ENCODE results near the gene PRR5.

GRCh38 chr22:44673406-44673805, 28.6 kb upstream of the PRR5 start:
- TF ChIP-seq TAF1 (IDR thresholded peaks at IDR 0.05; ENCODE audit: borderline replicate concordance, insufficient read depth, low read length) (no peak), REST (IDR thresholded peaks at IDR 0.05; ENCODE audit: insufficient read depth in 1 of 2, low read depth in 2 of 2, low read length in 2 of 2) (no peak), SIN3A (IDR thresholded peaks at IDR 0.05; ENCODE audit: borderline replicate concordance, insufficient read depth, low read length) (no peak), POLR2AphosphoS5 (IDR thresholded peaks at IDR 0.05; ENCODE audit: low read depth, low read length) (no peak), FOXP2 (optimal IDR thresholded peaks at IDR 0.05; ENCODE audit: borderline replicate concordance, extremely low read depth, extremely low read length, insufficient read depth) (no peak)
